K562 (cell line): Measurements from ENCODE around the gene DEDD.

Experiments
- CHCHD3 ChIP-seq: fragments of 250-450 bp; sonication (Bioruptor Pico); IDR thresholded peaks from 2 replicates; pipeline ENCODE4 v2.1.2; 2022; ENCODE audit warnings: mild to moderate bottlenecking
- POLR2H ChIP-seq: IDR thresholded peaks from 2 replicates; pipeline ENCODE4 v1.6.1; 2016; ENCODE audit warnings: missing genetic modification characterization, low read depth, mild to moderate bottlenecking, control low read depth, missing compliant biosample characterization, moderate library complexity

DNA sequence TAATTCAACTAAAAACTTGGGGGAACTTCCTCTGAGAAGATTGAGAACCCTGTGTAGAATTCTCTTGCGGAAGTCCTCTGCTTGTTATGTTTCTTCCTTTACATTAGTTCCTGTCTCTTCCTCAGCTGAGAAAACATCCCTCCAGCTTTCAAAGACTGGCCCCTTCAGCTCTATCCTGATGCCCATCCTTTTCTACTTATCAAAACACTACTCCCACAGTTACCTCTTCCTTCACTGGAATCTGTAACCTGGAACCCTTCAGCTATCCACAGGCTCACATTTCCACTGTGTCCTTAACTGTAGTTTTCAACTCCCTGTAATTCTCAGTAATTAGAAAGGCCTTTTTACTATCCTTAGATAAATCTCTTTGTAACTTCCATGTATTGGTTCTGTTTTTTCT is 6.0 kb upstream of the DEDD start:
- TF ChIP-seq CHCHD3 (CRISPR knock-in tag) = no peak
- TF ChIP-seq POLR2H = no peak
